SK-N-MC (cell line): ENCODE data around the gene DYNLT4.

Source experiments
- EZH2 ChIP-seq: fragments of 200-600 bp; sonication (generic); IDR thresholded peaks from one replicate; pipeline ENCODE4 v1.6.1; 2017; ENCODE audit warnings: antibody characterized with exemption
- POLR2AphosphoS5 ChIP-seq: IDR thresholded peaks from 2 replicates; pipeline ENCODE4 v1.6.1; 2012; ENCODE audit warnings: mild to moderate bottlenecking, low read depth, low read length, borderline replicate concordance

- TF ChIP-seq EZH2 (no peak), POLR2AphosphoS5 (no peak)
These were observed 42.5 kb upstream of the DYNLT4 start for GRCh38 chr1:44849575-44850132.
